GM12872 (cell line): ENCODE measurements around the gene SPN.
A peak's percentile ranks its signal among the peaks of the same experiment; 100 is the strongest.

ENCODE experiments used
- CTCF ChIP-seq: IDR thresholded peaks from 3 replicates; pipeline ENCODE4 v1.5.1; 2011; ENCODE audit warnings: low read depth, mild to moderate bottlenecking, low read length, moderate library complexity; ENCODE audit not compliant: insufficient read depth

Gene SPN

GRCh38 chr16:29663016-29663806 lies at the start of gene SPN:
TSS of gene SPN (plus strand) at chr16:29663247. CDS start at chr16:29663729, 482 bp downstream.
- no peak for TF ChIP-seq CTCF

- peak; percentile 23; the same call in 1 of the 3 replicates for TF ChIP-seq CTCF
Observed at GRCh38 chr16:29620591-29620990, 42.5 kb upstream of the SPN start.

GRCh38 chr16:29641561-29641960 lies 21.5 kb upstream of the SPN start:
- TF ChIP-seq CTCF, result peak; percentile 33; the same call in 2 of the 3 replicates

GRCh38 chr16:29643596-29643995 lies 19.5 kb upstream of the SPN start:
- TF ChIP-seq CTCF, result no peak

- TF ChIP-seq CTCF, result no peak
Observed at GRCh38 chr16:29644338-29644857, 18.6 kb upstream of the SPN start.

GRCh38 chr16:29644973-29645693 lies 17.9 kb upstream of the SPN start:
- TF ChIP-seq CTCF, result no peak

- TF ChIP-seq CTCF, result no peak
Observed at GRCh38 chr16:29645694-29646187, 17.3 kb upstream of the SPN start.
